ENCODE results near the gene MYNN.

Gene MYNN

GRCh38 chr3:169836078-169836941 lies 63.1 kb downstream of the MYNN start:
- DNase-seq, result no peak

GRCh38 chr3:169836942-169837275 lies 63.7 kb downstream of the MYNN start:
- DNase-seq, result no peak

- DNase-seq, result no peak
Observed at GRCh38 chr3:169838511-169839030, 65.4 kb downstream of the MYNN start.

Measured in DMS53 (cell line).